Endothelial cell (in vitro differentiated cells): Measurements from ENCODE around the gene HSD17B10. TPM values are rescaled to one million over a fixed set of nuclear protein-coding genes. Genes with fewer than 3 reads are reported as not detected.

Source experiments
- DNase-seq: peaks from one replicate; pipeline ENCODE4 v3.0.0; 2021; ENCODE audit warnings: low spot score
- H3K27ac Mint-ChIP-seq: one replicate; pipeline ENCODE4 v1.8.0; 2021; ENCODE audit warnings: mixed read lengths, inconsistent platforms; ENCODE audit not compliant: unreplicated experiment
- H3K27me3 Mint-ChIP-seq: one replicate; pipeline ENCODE4 v1.8.0; 2021; ENCODE audit warnings: mild to moderate bottlenecking, moderate library complexity, mixed read lengths, inconsistent platforms; ENCODE audit not compliant: unreplicated experiment
- H3K36me3 Mint-ChIP-seq: one replicate; pipeline ENCODE4 v1.8.0; 2021; ENCODE audit warnings: mild to moderate bottlenecking, low read depth, mixed read lengths, inconsistent platforms; ENCODE audit not compliant: unreplicated experiment
- H3K4me1 Mint-ChIP-seq: one replicate; pipeline ENCODE4 v1.8.0; 2021; ENCODE audit warnings: mild to moderate bottlenecking, mixed read lengths, inconsistent platforms; ENCODE audit not compliant: unreplicated experiment
- H3K4me3 Mint-ChIP-seq: one replicate; pipeline ENCODE4 v1.8.0; 2021; ENCODE audit warnings: mild to moderate bottlenecking, mixed read lengths, inconsistent platforms; ENCODE audit not compliant: unreplicated experiment
- H3K9me3 Mint-ChIP-seq: one replicate; pipeline ENCODE4 v1.8.0; 2021; ENCODE audit warnings: mixed read lengths, inconsistent platforms; ENCODE audit not compliant: unreplicated experiment
- microRNA-seq: library from miRNA; unstranded; fragments of <30 nt; microRNA quantifications from one replicate; pipeline ENCODE4, GENCODE V29; 2020; ENCODE audit not compliant: unreplicated experiment
- total RNA-seq: library from RNA; stranded (reverse); fragmentation: NEBNext Ultra II Directional; extraction: Animal tissue kit (Norgen Biotek cat#: 25700); gene quantifications from one replicate; pipeline ENCODE4 v1.2.1, GENCODE V29; 2021; ENCODE audit not compliant: unreplicated experiment
- TF ChIP-seq, protein P1 (sequence below): fragments of 200-600 bp; sonication (generic); IDR thresholded peaks from one replicate; pipeline ENCODE4 v1.5.0; 2021; ENCODE audit warnings: antibody characterized with exemption; ENCODE audit not compliant: unreplicated experiment

Gene HSD17B10
- total RNA-seq, 1 donor from 2014 or later, result 81.1 TPM

DNA sequence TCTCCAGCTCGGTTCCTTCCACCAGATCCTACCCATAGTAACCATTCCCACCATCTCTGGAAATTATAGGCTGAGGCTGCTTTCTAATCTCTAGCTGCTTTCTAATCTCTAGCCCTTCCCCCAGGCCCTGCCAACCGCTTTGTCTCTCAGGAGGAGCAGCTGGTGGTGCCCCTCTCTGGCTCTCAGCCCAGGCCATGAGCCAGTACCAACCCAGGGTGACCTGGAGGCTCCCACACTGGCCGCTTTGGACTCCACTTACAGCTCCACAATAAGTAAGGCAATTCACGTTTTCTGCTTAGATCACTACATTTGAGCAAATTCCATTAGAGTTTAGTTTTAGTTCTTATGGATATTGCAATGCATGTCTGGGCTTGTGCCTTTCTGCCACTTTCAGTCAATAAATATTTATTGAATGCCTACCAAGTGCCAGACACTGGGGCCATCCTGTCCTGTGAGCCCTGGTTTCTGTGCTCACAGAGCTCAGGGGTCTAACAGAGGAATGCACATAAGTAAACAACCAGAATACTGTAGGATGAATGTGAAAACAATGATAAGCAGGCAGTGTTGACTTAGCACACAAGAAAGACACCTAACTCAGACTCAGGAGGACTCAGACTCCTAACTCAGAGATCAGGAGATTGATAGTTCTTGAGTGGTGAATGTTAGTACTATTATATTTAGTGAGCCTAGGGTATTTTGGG lies 50.6 kb downstream of the HSD17B10 start:
- DNase-seq, result no peak

More for the DNA sequence above, 50.6 kb downstream of the HSD17B10 start:
- H3K9me3 Mint-ChIP-seq, result no peaks in the 10 kb centered on the region
- H3K27me3 Mint-ChIP-seq, result peaks cover 1% of the 10 kb centered on the region
- peak overlapping the region; percentile 30 for H3K27ac Mint-ChIP-seq
- H3K36me3 Mint-ChIP-seq, result peaks cover 19% of the 10 kb centered on the region
- H3K4me3 Mint-ChIP-seq, result no peak overlapping the region
- TF ChIP-seq, protein P1, sequence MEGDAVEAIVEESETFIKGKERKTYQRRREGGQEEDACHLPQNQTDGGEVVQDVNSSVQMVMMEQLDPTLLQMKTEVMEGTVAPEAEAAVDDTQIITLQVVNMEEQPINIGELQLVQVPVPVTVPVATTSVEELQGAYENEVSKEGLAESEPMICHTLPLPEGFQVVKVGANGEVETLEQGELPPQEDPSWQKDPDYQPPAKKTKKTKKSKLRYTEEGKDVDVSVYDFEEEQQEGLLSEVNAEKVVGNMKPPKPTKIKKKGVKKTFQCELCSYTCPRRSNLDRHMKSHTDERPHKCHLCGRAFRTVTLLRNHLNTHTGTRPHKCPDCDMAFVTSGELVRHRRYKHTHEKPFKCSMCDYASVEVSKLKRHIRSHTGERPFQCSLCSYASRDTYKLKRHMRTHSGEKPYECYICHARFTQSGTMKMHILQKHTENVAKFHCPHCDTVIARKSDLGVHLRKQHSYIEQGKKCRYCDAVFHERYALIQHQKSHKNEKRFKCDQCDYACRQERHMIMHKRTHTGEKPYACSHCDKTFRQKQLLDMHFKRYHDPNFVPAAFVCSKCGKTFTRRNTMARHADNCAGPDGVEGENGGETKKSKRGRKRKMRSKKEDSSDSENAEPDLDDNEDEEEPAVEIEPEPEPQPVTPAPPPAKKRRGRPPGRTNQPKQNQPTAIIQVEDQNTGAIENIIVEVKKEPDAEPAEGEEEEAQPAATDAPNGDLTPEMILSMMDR, result no peak
- peaks cover 5% of the 10 kb centered on the region for H3K4me1 Mint-ChIP-seq

Small RNA genes within 50 kb of the gene (microRNA-seq; reads per million reads assigned to microRNA genes)
- 0.83 reads per million, percentile 7 among the genes with 10 or more reads in this experiment for gene MIR6857

Other genes with a start within 250 kb of the HSD17B10 start
- 132 TPM for gene KDM5C, start 209.2 kb downstream of the HSD17B10 start, total RNA-seq
- 38.9 TPM for gene IQSEC2, start 152.8 kb downstream of the HSD17B10 start, total RNA-seq
- gene SMC1A, start 11.7 kb downstream of the HSD17B10 start, total RNA-seq, result 55.6 TPM
- gene RIBC1, start 11.5 kb downstream of the HSD17B10 start, total RNA-seq, result 0.97 TPM